ENCODE data around the gene RAB27A.
"Not testable (repeated sequence)": the region's sequence is repeated elsewhere in the genome, so short reads cannot be mapped to it uniquely, and the experiment has no call there.

The RAB27A gene

GRCh38 chr15:55282284-55282833 is 7.3 kb downstream of the RAB27A start:
- no peak for DNase-seq (ENCODE audit: low read depth, low spot score)

GRCh38 chr15:55281517-55282228 is 7.9 kb downstream of the RAB27A start:
- DNase-seq (ENCODE audit: low read depth, low spot score) = no peak

- not testable (repeated sequence) for DNase-seq (ENCODE audit: low read depth, low spot score)
Measured at GRCh38 chr15:55280589-55280988, 9.0 kb downstream of the RAB27A start.

GRCh38 chr15:55279746-55280351 is 9.8 kb downstream of the RAB27A start:
- DNase-seq (ENCODE audit: low read depth, low spot score) = no peak

- no peak for DNase-seq (ENCODE audit: low read depth, low spot score)
Measured at GRCh38 chr15:55279100-55279745, 10.4 kb downstream of the RAB27A start.

GRCh38 chr15:55277715-55278114 is 11.9 kb downstream of the RAB27A start:
- no peak for DNase-seq (ENCODE audit: low read depth, low spot score)

GRCh38 chr15:55277116-55277564 is 12.5 kb downstream of the RAB27A start:
- no peak for DNase-seq (ENCODE audit: low read depth, low spot score)

- DNase-seq (ENCODE audit: low read depth, low spot score) = no peak
Measured at GRCh38 chr15:55276324-55276723, 13.3 kb downstream of the RAB27A start.

GRCh38 chr15:55270291-55270690 is 19.3 kb downstream of the RAB27A start:
- DNase-seq (ENCODE audit: low read depth, low spot score) = no peak

GRCh38 chr15:55268176-55268695 is 21.4 kb downstream of the RAB27A start:
- no peak for DNase-seq (ENCODE audit: low read depth, low spot score)

GRCh38 chr15:55267401-55268175 is 22.0 kb downstream of the RAB27A start:
- DNase-seq (ENCODE audit: low read depth, low spot score) = no peak

GRCh38 chr15:55266547-55266946 is 23.1 kb downstream of the RAB27A start:
- DNase-seq (ENCODE audit: low read depth, low spot score) = no peak

GRCh38 chr15:55260562-55261131 is 29.0 kb downstream of the RAB27A start:
- DNase-seq (ENCODE audit: low read depth, low spot score) = no peak

GRCh38 chr15:55257938-55258337 is 31.7 kb downstream of the RAB27A start:
- no peak for DNase-seq (ENCODE audit: low read depth, low spot score)

GRCh38 chr15:55257012-55257670 is 32.5 kb downstream of the RAB27A start:
- no peak for DNase-seq (ENCODE audit: low read depth, low spot score)

GRCh38 chr15:55256281-55257011 is 33.2 kb downstream of the RAB27A start:
- DNase-seq (ENCODE audit: low read depth, low spot score) = no peak

GRCh38 chr15:55255714-55256113 is 33.9 kb downstream of the RAB27A start:
- no peak for DNase-seq (ENCODE audit: low read depth, low spot score)

GRCh38 chr15:55254916-55255679 is 34.5 kb downstream of the RAB27A start:
- no peak for DNase-seq (ENCODE audit: low read depth, low spot score)

GRCh38 chr15:55253580-55253979 is 36.0 kb downstream of the RAB27A start:
- DNase-seq (ENCODE audit: low read depth, low spot score) = no peak
